Uterus (tissue), 2 donors: ENCODE results near the gene SLC50A1.

Source experiments
- POLR2A ChIP-seq, 2 donors: fragments of 450-650 bp; IDR thresholded peaks; one replicate each; pipeline ENCODE4 v1.6.1; 2016; ENCODE audit warnings: antibody characterized with exemption in 2 of 2, mild to moderate bottlenecking in 1 of 2, moderate library complexity in 1 of 2
- TF ChIP-seq, protein P1 (sequence below), 4 experiments: fragments of 200-600 bp in 2 of 4; fragments of 450-650 bp in 2 of 4; sonication (generic) in 2 of 4; IDR thresholded peaks; one replicate each; pipeline ENCODE4 v1.5.1; 2016 to 2019; ENCODE audit warnings: antibody characterized with exemption in 4 of 4, mild to moderate bottlenecking in 2 of 4, moderate library complexity in 1 of 4

- TF ChIP-seq, protein P1, sequence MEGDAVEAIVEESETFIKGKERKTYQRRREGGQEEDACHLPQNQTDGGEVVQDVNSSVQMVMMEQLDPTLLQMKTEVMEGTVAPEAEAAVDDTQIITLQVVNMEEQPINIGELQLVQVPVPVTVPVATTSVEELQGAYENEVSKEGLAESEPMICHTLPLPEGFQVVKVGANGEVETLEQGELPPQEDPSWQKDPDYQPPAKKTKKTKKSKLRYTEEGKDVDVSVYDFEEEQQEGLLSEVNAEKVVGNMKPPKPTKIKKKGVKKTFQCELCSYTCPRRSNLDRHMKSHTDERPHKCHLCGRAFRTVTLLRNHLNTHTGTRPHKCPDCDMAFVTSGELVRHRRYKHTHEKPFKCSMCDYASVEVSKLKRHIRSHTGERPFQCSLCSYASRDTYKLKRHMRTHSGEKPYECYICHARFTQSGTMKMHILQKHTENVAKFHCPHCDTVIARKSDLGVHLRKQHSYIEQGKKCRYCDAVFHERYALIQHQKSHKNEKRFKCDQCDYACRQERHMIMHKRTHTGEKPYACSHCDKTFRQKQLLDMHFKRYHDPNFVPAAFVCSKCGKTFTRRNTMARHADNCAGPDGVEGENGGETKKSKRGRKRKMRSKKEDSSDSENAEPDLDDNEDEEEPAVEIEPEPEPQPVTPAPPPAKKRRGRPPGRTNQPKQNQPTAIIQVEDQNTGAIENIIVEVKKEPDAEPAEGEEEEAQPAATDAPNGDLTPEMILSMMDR (IDR thresholded peaks at IDR 0.05) = no peak
- TF ChIP-seq POLR2A (IDR thresholded peaks at IDR 0.05) = no peak
Measured at GRCh38 chr1:155171836-155172731, 36.4 kb downstream of the SLC50A1 start.
